NCI-H748 (cell line): Measurements from ENCODE around the gene PRR18.
"Not testable (repeated sequence)": the region's sequence is repeated elsewhere in the genome, so short reads cannot be mapped to it uniquely, and the experiment has no call there.

Experiments
- DNase-seq: peaks from one replicate; lab custom pipeline; 2025; ENCODE audit not compliant: unreplicated experiment; lab: John Stamatoyannopoulos, UW

Gene PRR18

GRCh38 chr6:166308033-166308768 lies at the start of gene PRR18:
Gene PRR18, minus strand, starts transcription at chr6:166308392. Its CDS starts 250 bp downstream, at chr6:166308142.
- DNase-seq: peak; percentile 75

- no peak for DNase-seq
Observed at GRCh38 chr6:166355552-166355951, 47.4 kb upstream of the PRR18 start.

- DNase-seq: no peak
Observed at GRCh38 chr6:166354965-166355364, 46.8 kb upstream of the PRR18 start.

GRCh38 chr6:166354143-166354542 lies 46.0 kb upstream of the PRR18 start:
- DNase-seq: no peak

GRCh38 chr6:166353507-166353906 lies 45.3 kb upstream of the PRR18 start:
- no peak for DNase-seq

GRCh38 chr6:166352923-166353322 lies 44.7 kb upstream of the PRR18 start:
- no peak for DNase-seq

GRCh38 chr6:166351715-166352285 lies 43.6 kb upstream of the PRR18 start:
- DNase-seq: peak; percentile 94

GRCh38 chr6:166348305-166348949 lies 40.2 kb upstream of the PRR18 start:
- DNase-seq: no peak

GRCh38 chr6:166346965-166347364 lies 38.8 kb upstream of the PRR18 start:
- DNase-seq: no peak

- DNase-seq: no peak
Observed at GRCh38 chr6:166346449-166346848, 38.3 kb upstream of the PRR18 start.

- DNase-seq: not testable (repeated sequence)
Observed at GRCh38 chr6:166345672-166346071, 37.5 kb upstream of the PRR18 start.

GRCh38 chr6:166344921-166345320 lies 36.7 kb upstream of the PRR18 start:
- DNase-seq: not testable (repeated sequence)

GRCh38 chr6:166344240-166344639 lies 36.0 kb upstream of the PRR18 start:
- DNase-seq: no peak

GRCh38 chr6:166343150-166343487 lies 34.9 kb upstream of the PRR18 start:
- no peak for DNase-seq

- peak; percentile 82 for DNase-seq
Observed at GRCh38 chr6:166342349-166343149, 34.4 kb upstream of the PRR18 start, which contains the start of gene SFT2D1. Gene SFT2D1, minus strand, starts transcription at chr6:166342545. Its CDS starts 64 bp downstream, at chr6:166342481.

- peak; percentile 36 for DNase-seq
Observed at GRCh38 chr6:166341977-166342348, 33.8 kb upstream of the PRR18 start.

- no peak for DNase-seq
Observed at GRCh38 chr6:166341464-166341863, 33.3 kb upstream of the PRR18 start.

- no peak for DNase-seq
Observed at GRCh38 chr6:166338854-166339253, 30.7 kb upstream of the PRR18 start.

- no peak for DNase-seq
Observed at GRCh38 chr6:166336847-166337246, 28.7 kb upstream of the PRR18 start.

GRCh38 chr6:166335378-166336302 lies 27.4 kb upstream of the PRR18 start:
- DNase-seq: no peak
